Endothelial cell of umbilical vein (primary cell): ENCODE data around the gene TMEFF2. TPM values are rescaled to one million over a fixed set of nuclear protein-coding genes. Genes with fewer than 3 reads are reported as not detected.

ENCODE experiments used
- BruUV-seq: library from RNA; stranded (reverse); fragments of 400-500 nt; replicated peaks from 2 replicates; lab custom pipeline; 2021; lab: Mats Ljungman, UMichigan
- CTCF ChIA-PET: fragments of 300-600, 350-600 bp; sonication (Branson Sonifier 250); formaldehyde crosslinking; loops from one replicate; lab custom pipeline; 2021; ENCODE audit warnings: antibody characterized with exemption, inconsistent platforms; lab: Charles Lee
- POLR2A ChIA-PET: fragments of 300-600, 350-600 bp; sonication (Branson Sonifier 250); formaldehyde crosslinking; loops from one replicate; lab custom pipeline; 2021; ENCODE audit warnings: antibody characterized with exemption, inconsistent platforms; lab: Charles Lee
- DNase-seq: peaks from one replicate; pipeline ENCODE4 v3.0.0-alpha.2; 2011; ENCODE audit warnings: low read depth, low spot score
- FAIRE-seq: peaks from 2 replicates; lab custom pipeline; 2011; peaks lifted over from hg19 to GRCh38; lab: Jason Lieb, UNC
- H2AFZ ChIP-seq: 2 replicates; pipeline ENCODE4 v1.6.0; 2012; ENCODE audit warnings: low read depth, low read length, control low read depth, inconsistent platforms
- H3K27ac ChIP-seq: 2 replicates; pipeline ENCODE4 v1.5.1; 2011; ENCODE audit warnings: low read depth, mild to moderate bottlenecking, control low read depth, low read length, moderate library complexity; ENCODE audit not compliant: insufficient read depth
- H3K27me3 ChIP-seq, 2 experiments: 2 replicates each; pipeline versions ENCODE4 v1.6.0 to v1.6.1; 2011; ENCODE audit warnings: low read length in 2 of 2, mixed read lengths in 1 of 2; ENCODE audit not compliant: control insufficient read depth in 2 of 2, insufficient read depth in 2 of 2
- H3K36me3 ChIP-seq, 2 experiments: 2 replicates in 1 of 2; 3 replicates in 1 of 2; pipeline ENCODE4 v1.5.1; 2011; ENCODE audit warnings: low read length in 2 of 2, mild to moderate bottlenecking in 1 of 2, moderate library complexity in 1 of 2; ENCODE audit not compliant: control insufficient read depth in 2 of 2, insufficient read depth in 2 of 2; ENCODE audit errors: extremely low read depth in 1 of 2
- H3K4me1 ChIP-seq: 3 replicates; pipeline ENCODE4 v1.5.1; 2011; ENCODE audit warnings: mild to moderate bottlenecking, low read length; ENCODE audit not compliant: control insufficient read depth, insufficient read depth; ENCODE audit errors: extremely low read depth
- H3K4me2 ChIP-seq: 2 replicates; pipeline ENCODE4 v1.6.1; 2011; ENCODE audit warnings: low read length, control low read depth, mixed read lengths; ENCODE audit not compliant: insufficient read depth
- H3K4me3 ChIP-seq, 3 experiments: fragments of 200-600 bp in 1 of 3; sonication (generic), shearing (Covaris generic) in 1 of 3; replicated peaks in 1 of 3; 2 replicates each; pipeline ENCODE4 v1.5.1; 2011 to 2016; ENCODE audit warnings: control low read depth in 3 of 3, low read length in 3 of 3, mild to moderate bottlenecking in 2 of 3, inconsistent platforms in 1 of 3, low read depth in 1 of 3, moderate library complexity in 1 of 3; ENCODE audit not compliant: insufficient read depth in 1 of 3
- H3K79me2 ChIP-seq: 2 replicates; pipeline ENCODE4 v1.6.0; 2012; ENCODE audit warnings: low read length, inconsistent platforms; ENCODE audit not compliant: control insufficient read depth, insufficient read depth
- H3K9ac ChIP-seq: replicated peaks from 2 replicates; pipeline ENCODE3; 2011; ENCODE audit warnings: low read length, control low read depth; ENCODE audit not compliant: insufficient read depth; ENCODE audit errors: extremely low read depth
- H3K9me1 ChIP-seq: replicated peaks from 3 replicates; pipeline ENCODE4 v1.6.0; 2011; ENCODE audit warnings: mild to moderate bottlenecking, low read length; ENCODE audit not compliant: control insufficient read depth, insufficient read depth; ENCODE audit errors: extremely low read depth
- H3K9me3 ChIP-seq: replicated peaks from 2 replicates; pipeline ENCODE4 v1.5.1; 2012; ENCODE audit warnings: low read length, inconsistent platforms; ENCODE audit not compliant: control insufficient read depth, insufficient read depth
- H4K20me1 ChIP-seq: replicated peaks from 2 replicates; pipeline ENCODE3; 2011; ENCODE audit warnings: mild to moderate bottlenecking, low read length; ENCODE audit not compliant: control insufficient read depth, insufficient read depth; ENCODE audit errors: extremely low read depth
- CTCF ChIP-seq, 2 donors: IDR thresholded peaks; 1 replicate in 1 of 2; 2 replicates in 1 of 2; pipeline ENCODE4 v1.5.1; 2011; ENCODE audit warnings: low read length in 2 of 2, mild to moderate bottlenecking in 2 of 2, moderate library complexity in 2 of 2, control low read depth in 1 of 2, inconsistent platforms in 1 of 2, low read depth in 1 of 2; ENCODE audit not compliant: insufficient read depth in 1 of 2; ENCODE audit errors: extremely low read depth in 1 of 2
- EZH2 ChIP-seq: IDR thresholded peaks from 2 replicates; pipeline ENCODE4 v1.6.1; 2012; ENCODE audit warnings: borderline replicate concordance, low read depth, mild to moderate bottlenecking, moderate library complexity, low read length, inconsistent platforms; ENCODE audit not compliant: severe bottlenecking
- FOS ChIP-seq: IDR thresholded peaks from 2 replicates; pipeline ENCODE4 v1.6.1; 2011; ENCODE audit warnings: mild to moderate bottlenecking, low read length, moderate library complexity, borderline replicate concordance; ENCODE audit not compliant: insufficient read depth
- GATA2 ChIP-seq: IDR thresholded peaks from 2 replicates; pipeline ENCODE4 v1.7.0; 2011; ENCODE audit warnings: low read depth, mild to moderate bottlenecking, moderate library complexity, mixed read lengths, low read length; ENCODE audit not compliant: insufficient read length, insufficient read depth
- JUN ChIP-seq: IDR thresholded peaks from 2 replicates; pipeline ENCODE4 v1.6.1; 2011; ENCODE audit warnings: borderline replicate concordance, low read depth; ENCODE audit not compliant: insufficient read length, insufficient read depth
- MAX ChIP-seq: IDR thresholded peaks from 2 replicates; pipeline ENCODE4 v1.6.1; 2011; ENCODE audit not compliant: insufficient read depth, insufficient read length
- MYC ChIP-seq: IDR thresholded peaks from one replicate; pipeline ENCODE4 v1.6.1; 2011; ENCODE audit warnings: mild to moderate bottlenecking, low read depth, low read length
- POLR2A ChIP-seq: IDR thresholded peaks from 2 replicates; pipeline ENCODE4 v1.6.1; 2012; ENCODE audit warnings: low read depth, mild to moderate bottlenecking, control low read depth, low read length
- POLR2AphosphoS5 ChIP-seq: IDR thresholded peaks from 2 replicates; pipeline ENCODE4 v1.6.1; 2012; ENCODE audit warnings: low read depth, mild to moderate bottlenecking, control low read depth, low read length, moderate library complexity; ENCODE audit not compliant: insufficient read depth
- dilution Hi-C: fragments of 300-500 bp; cut with MboI; formaldehyde crosslinking; loops from one replicate; pipeline ENCODE4 v1.15.0; 2019; ENCODE audit warnings: low sequenced_read_pairs; ENCODE audit not compliant: extremely low pct_ligation_motif_present
- intact Hi-C: fragments of 100-400 bp; cut with micrococcal nuclease; formaldehyde crosslinking; loops from one replicate; pipeline ENCODE4 v1.10.0; 2022
- polyA plus RNA-seq, 4 experiments: library from polyadenylated mRNA; depleted of rRNA in 3 of 4; stranded (reverse) in 3 of 4; unstranded in 1 of 4; fragments of >200 nt; gene quantifications; 2 replicates each; pipeline versions ENCODE4 v1.2.1 to v1.2.3, GENCODE V29; 2011 to 2012; ENCODE audit warnings: missing spikeins in 1 of 4
- total RNA-seq: library from RNA; stranded (reverse); gene quantifications from 2 replicates; pipeline ENCODE4 v1.2.3, GENCODE V29; 2021

Gene TMEFF2
- total and polyA plus RNA-seq, 2 donors (not counting 3 experiments of a cell fraction or from before 2014, with no cell fraction given), result 0.18 to 0.20 TPM

GRCh38 chr2:192161656-192162290 lies 33.0 kb downstream of the TMEFF2 start:
- no peaks in the 10 kb centered on the region for H4K20me1 ChIP-seq
- ChIA-PET POLR2A (interaction anchor here (0.6 to 1.5 kb wide), 10 partner anchors 293 to 349 kb away, joined by 3 to 22 read pairs (median 4); partner anchors contain the start of gene CAVIN2), CTCF (interaction anchor here (0.7 to 5.1 kb wide), 90 partner anchors 8 to 1423 kb away, joined by 3 to 532 read pairs (median 6); partner anchors contain the start of genes CAVIN2 and TMEFF2)
- no TSS peak for BruUV-seq
- TF ChIP-seq MYC (no peak), EZH2 (no peak), POLR2AphosphoS5 (no peak)
- H3K4me2 ChIP-seq, result peak overlapping the region; percentile 43
- H3K27me3 ChIP-seq, result no peaks in the 10 kb centered on the region
- H3K36me3 ChIP-seq, result no peaks in the 10 kb centered on the region
- H3K4me3 ChIP-seq, result no peak overlapping the region
- peak overlapping the region; percentile 12 for H3K27ac ChIP-seq
- H3K79me2 ChIP-seq, result no peaks in the 10 kb centered on the region
- H3K9me1 ChIP-seq, result no peaks in the 10 kb centered on the region
- intact Hi-C loops (loop anchor here (1.0 to 5.0 kb wide), 9 partner anchors 185 to 606 kb away; partner anchors contain the start of gene CAVIN2), dilution Hi-C loops (no loop called here)
- H2AFZ ChIP-seq, result peak overlapping the region; percentile 74
- no peak overlapping the region for H3K9ac ChIP-seq
- H3K4me1 ChIP-seq, result peaks cover 12% of the 10 kb centered on the region
- DNase-seq (peak; percentile 60), FAIRE-seq (peak; percentile 48)
- H3K9me3 ChIP-seq, result no peaks in the 10 kb centered on the region

- no peak for TF ChIP-seq FOS
- no peak for TF ChIP-seq MYC
- no peak for TF ChIP-seq CTCF (IDR thresholded peaks at IDR 0.05; ENCODE audit: extremely low read depth in 1 of 2, insufficient read depth in 1 of 2, low read depth in 1 of 2, low read length in 2 of 2)
- no peak for TF ChIP-seq JUN
- no peak for TF ChIP-seq MAX
- no peak for TF ChIP-seq POLR2A
- no peak for TF ChIP-seq GATA2
- TF ChIP-seq POLR2AphosphoS5, result no peak
- no peak for TF ChIP-seq EZH2
- no peaks in the 10 kb centered on the region for H3K79me2 ChIP-seq
- no peaks in the 10 kb centered on the region for H3K36me3 ChIP-seq
- no peaks in the 10 kb centered on the region for H4K20me1 ChIP-seq
- no peak for DNase-seq
- POLR2A ChIA-PET, result no interaction called here
- H3K9ac ChIP-seq, result no peak overlapping the region
- H3K9me1 ChIP-seq, result no peaks in the 10 kb centered on the region
- CTCF ChIA-PET, result interaction anchor here (0.9 to 5.1 kb wide), 4 partner anchors 14 to 344 kb away, joined by 3 to 532 read pairs (median 202); partner anchors contain the start of gene CAVIN2
- no peak overlapping the region for H2AFZ ChIP-seq
- intact Hi-C loops, result loop anchor here (5.0 kb wide), 1 partner anchor 327 kb away; no protein-coding TSS in a partner anchor
- no peak overlapping the region for H3K27ac ChIP-seq
- no peak for FAIRE-seq
- dilution Hi-C loops, result no loop called here
- no TSS peak for BruUV-seq
- H3K9me3 ChIP-seq, result no peaks in the 10 kb centered on the region
- no peak overlapping the region for H3K4me2 ChIP-seq
- H3K4me3 ChIP-seq, result no peak overlapping the region
- H3K27me3 ChIP-seq, result no peaks in the 10 kb centered on the region
- H3K4me1 ChIP-seq, result peaks cover 12% of the 10 kb centered on the region
These were observed 35.0 kb downstream of the TMEFF2 start for GRCh38 chr2:192159736-192160135.
